Fibroblast of mammary gland (primary cell): ENCODE measurements around the gene AFG3L2.

Source experiments
- DNase-seq: peaks from one replicate; pipeline ENCODE4 v3.0.0-alpha.2; 2010; ENCODE audit warnings: low read depth
- H3K4me3 ChIP-seq: 2 replicates; pipeline ENCODE4 v1.5.1; 2011; ENCODE audit warnings: low read depth, mild to moderate bottlenecking, low read length, moderate library complexity; ENCODE audit not compliant: control insufficient read depth
- CTCF ChIP-seq: conservative IDR thresholded peaks from 2 replicates; pipeline ENCODE4 v1.5.1; 2011; ENCODE audit warnings: low read depth, low read length, inconsistent platforms; ENCODE audit not compliant: control insufficient read depth, insufficient read depth

Gene AFG3L2

GRCh38 chr18:12366379-12366778 lies 10.6 kb downstream of the AFG3L2 start:
- no peak for DNase-seq
- no peak overlapping the region for H3K4me3 ChIP-seq
- TF ChIP-seq CTCF: no peak

GRCh38 chr18:12362473-12363174 lies 14.4 kb downstream of the AFG3L2 start:
- no peak for TF ChIP-seq CTCF
- no peak overlapping the region for H3K4me3 ChIP-seq
- no peak for DNase-seq

DNA sequence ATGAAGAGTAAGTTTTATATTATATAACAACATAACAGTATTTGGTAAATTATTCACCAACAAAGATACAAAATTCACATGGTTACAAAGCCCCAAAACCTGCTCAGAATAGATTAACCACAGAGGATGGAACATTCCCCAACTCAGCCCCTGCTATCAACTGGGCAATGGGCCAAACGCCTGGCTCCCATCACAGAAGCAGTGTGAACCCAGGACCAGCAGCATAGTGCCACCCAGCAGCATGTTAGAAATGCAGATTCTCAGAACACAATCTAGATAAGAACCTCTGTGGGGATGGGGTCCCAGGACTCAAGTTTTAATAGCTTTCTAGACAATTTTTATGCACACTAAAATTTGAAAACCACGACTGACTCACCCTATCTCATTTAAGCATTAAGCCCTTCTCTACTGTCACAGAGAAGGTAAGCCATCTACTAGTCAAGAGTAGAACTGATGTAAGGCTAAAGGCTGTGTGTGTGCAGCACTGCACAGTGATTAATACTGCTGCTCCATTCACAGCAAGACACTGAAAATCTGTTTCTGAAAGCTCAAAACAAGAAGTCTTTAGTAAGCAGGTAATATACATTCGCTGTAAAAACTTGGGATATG lies 15.2 kb downstream of the AFG3L2 start:
- DNase-seq: peak; percentile 29
- no peak for TF ChIP-seq CTCF

DNA sequence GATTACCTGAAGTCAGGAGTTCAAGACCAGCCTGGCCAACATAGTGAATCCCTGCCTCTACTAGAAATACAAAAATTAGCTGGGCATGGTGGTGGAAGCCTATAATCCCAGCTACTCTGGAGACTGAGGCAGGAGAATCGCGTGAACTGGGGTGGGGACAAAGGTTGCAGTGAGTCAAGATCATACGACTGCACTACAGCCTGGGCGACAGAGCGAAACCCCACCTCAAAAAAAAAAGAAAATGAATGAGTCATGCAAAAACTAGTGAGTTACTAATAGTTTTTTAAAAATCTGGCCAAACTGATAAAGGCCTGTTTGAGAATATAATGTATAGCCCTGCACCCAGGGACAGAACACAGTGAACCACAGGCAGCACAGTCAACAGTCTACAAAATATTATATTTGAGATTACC lies 17.5 kb downstream of the AFG3L2 start:
- peak; percentile 68 for DNase-seq
- TF ChIP-seq CTCF: no peak

More for the DNA sequence above, 15.2 kb downstream of the AFG3L2 start:
- no peak overlapping the region for H3K4me3 ChIP-seq

DNA sequence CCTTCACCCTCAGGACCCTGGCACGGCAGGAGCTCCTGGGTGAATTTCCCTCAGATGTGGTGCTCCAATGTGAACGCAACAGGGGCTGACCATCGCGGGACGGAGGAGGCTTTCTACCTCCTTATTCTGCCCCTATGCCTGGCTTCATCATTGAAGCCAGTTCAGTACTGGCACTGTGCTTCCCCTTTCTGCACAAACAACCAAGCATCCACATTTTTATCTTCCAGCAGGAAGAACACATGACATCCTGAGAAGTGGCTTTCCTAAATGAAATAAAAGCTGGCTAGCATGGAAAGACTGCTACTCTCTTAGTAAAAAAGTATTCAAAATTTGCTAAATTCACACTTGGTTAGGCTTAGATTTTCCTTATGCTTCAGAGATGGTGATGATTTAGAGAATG lies 24.8 kb downstream of the AFG3L2 start:
- DNase-seq: no peak
- TF ChIP-seq CTCF: no peak
- no peak overlapping the region for H3K4me3 ChIP-seq

More for the DNA sequence above, 17.5 kb downstream of the AFG3L2 start:
- H3K4me3 ChIP-seq: no peak overlapping the region

DNA sequence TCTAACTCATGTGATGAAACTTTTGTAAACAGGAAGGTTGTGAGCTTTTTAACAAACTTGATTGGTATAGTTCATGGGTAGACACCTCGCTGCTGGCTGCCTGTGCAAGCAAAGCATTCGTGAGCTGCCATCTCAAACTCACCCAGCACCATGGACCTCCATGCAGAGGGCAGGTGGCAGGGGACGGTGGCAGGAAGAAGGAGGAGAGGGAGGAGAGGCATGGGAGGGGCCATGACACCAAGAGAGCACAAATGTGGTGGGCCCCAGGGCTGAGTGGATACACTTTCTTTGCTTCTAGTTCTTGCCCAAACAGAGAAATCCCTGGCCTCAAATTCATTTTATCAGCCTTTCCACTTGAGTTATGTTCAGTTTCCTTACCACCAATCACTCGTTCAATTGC lies 29.1 kb downstream of the AFG3L2 start:
- no peak for DNase-seq
- no peak for TF ChIP-seq CTCF

More for the DNA sequence above, 29.1 kb downstream of the AFG3L2 start:
- H3K4me3 ChIP-seq: no peak overlapping the region
